HG02870 (cell line): ENCODE measurements around the gene USP10.

ENCODE experiments used
- ATAC-seq: cut with Tn5 transposase; IDR thresholded peaks from one replicate; pipeline ENCODE4 v1.9.1; 2021; ENCODE audit warnings: mild to moderate bottlenecking, moderate library complexity; ENCODE audit not compliant: unreplicated experiment

USP10 gene

GRCh38 chr16:84699712-84700445, at the start of gene USP10:
USP10 (plus strand) TSS chr16:84700000; CDS start chr16:84700091, 91 bp downstream.
- peak; percentile 78 for ATAC-seq

DNA sequence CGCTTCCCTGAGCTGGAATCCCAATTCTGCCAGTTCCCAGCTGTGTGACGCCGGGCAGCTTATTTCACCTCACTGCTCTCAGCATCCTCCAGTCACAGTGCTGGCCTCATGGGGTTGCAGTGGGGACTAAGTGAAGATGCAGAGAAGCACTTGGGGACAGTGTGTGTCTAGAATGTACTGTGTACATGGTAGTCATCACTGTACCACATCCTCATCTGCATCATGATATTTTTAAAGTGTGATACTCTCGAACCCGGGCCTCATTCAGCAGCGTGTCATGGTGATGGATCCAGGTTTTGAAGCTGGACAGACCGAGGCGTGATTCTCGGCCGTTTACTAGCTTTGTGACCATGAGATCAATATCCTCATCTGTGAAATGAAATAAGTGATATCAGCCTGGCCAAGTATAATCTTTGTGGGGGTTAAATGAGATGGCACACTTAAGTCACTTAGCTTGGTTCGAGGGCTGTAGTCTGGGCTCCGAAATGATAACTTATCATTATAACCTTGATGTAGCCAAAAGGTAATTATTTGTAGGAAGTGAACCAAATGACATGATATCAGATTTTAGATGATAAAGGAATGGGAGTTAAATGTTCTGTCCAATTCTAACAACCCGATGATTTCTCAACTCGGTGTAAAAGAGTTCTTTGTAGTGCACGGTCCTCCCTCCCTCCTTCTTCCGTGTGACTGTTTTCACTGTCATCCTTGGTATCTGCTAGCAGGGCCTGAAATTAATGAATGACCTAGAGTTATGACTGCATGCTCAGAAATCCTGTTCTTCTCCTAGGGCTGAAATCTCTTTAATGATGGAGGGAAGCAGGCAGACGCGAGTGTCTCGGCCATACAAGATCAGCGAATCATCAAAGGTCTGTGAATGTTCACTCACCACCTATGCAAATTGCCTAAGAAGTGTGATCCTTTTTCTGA, 49.5 kb upstream of the USP10 start:
- ATAC-seq = no peak

DNA sequence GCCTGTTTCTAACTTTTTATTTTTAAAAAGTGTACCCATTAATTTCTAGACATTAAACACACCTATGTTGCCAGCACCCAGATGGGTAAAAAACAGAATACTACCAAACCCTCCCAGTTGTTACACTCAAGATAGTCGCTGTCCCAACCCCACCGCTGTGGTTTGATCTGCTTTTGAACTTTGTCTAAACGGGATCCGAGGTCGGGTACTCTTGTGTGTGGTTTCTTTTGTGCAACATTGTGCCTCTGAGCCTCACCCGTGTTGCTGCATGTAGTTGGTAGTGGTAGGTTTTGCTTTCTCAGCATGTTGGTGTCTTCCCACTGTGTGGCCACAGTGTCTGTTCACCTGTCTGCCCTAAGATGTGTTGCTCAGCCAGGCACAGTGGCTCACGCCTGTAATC, 47.2 kb upstream of the USP10 start:
- ATAC-seq = no peak

DNA sequence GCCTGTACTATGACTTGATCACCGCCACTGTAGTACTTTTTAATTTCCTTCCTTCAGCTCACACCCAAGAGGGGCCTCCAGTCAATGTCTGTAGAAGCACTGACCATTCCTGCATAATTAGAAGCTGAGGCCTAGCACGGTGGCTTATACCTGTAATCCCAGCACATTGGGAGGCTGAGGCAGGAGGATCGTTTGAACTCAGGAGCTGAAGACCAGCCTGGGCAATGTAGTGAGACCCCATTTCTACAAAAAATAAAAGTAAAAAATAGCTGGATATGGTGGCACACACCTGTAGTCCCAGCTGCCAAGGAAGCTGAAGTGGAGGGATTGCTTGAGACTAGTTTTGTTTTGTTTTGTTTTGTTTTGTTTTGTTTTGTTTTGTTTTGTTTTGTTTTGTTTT, 45.6 kb upstream of the USP10 start:
- no peak for ATAC-seq

GRCh38 chr16:84654998-84655397, 44.8 kb upstream of the USP10 start:
- ATAC-seq = no peak

DNA sequence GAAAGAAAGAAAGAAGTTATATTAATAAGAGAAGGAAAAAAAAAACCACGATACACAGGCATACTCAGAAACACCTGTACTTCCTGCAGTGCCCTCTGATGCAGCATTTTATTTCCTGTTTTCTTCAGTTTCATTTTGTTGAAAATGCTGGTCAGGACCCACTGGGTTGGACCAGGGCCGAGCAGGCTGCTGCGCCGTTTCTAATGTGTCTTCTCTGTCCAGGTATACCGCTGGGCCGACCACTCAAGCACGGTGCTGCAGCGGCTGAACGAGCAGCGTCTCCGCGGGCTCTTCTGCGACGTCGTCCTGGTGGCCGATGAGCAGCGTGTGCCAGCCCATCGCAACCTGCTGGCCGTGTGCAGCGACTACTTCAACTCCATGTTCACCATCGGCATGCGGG, 43.2 kb upstream of the USP10 start:
- ATAC-seq = no peak

GRCh38 chr16:84657229-84657837, 42.5 kb upstream of the USP10 start:
- no peak for ATAC-seq

- no peak for ATAC-seq
These were observed 41.1 kb upstream of the USP10 start for GRCh38 chr16:84658690-84659089.

GRCh38 chr16:84659656-84660300, 40.0 kb upstream of the USP10 start:
- no peak for ATAC-seq

- no peak for ATAC-seq
These were observed 38.8 kb upstream of the USP10 start for GRCh38 chr16:84660973-84661372.

DNA sequence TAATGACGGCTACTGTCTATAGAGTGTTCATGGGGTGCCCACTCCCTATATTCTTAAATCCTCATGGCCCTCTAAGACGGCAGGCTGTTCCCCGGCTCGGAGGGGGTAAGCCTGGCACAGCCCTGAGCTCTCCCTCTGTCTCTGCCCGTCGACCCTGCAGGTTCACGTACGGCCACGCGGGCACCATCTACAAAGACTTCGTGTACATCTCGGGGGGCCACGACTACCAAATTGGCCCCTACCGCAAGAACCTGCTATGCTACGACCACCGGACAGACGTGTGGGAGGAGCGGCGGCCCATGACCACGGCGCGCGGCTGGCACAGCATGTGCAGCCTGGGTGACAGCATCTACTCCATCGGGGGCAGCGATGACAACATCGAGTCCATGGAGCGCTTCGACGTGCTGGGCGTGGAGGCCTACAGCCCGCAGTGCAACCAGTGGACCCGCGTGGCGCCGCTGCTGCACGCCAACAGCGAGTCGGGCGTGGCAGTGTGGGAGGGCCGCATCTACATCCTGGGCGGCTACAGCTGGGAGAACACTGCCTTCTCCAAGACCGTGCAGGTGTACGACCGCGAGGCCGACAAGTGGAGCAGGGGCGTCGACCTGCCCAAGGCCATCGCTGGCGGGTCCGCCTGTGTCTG, 38.3 kb upstream of the USP10 start:
- ATAC-seq = no peak

DNA sequence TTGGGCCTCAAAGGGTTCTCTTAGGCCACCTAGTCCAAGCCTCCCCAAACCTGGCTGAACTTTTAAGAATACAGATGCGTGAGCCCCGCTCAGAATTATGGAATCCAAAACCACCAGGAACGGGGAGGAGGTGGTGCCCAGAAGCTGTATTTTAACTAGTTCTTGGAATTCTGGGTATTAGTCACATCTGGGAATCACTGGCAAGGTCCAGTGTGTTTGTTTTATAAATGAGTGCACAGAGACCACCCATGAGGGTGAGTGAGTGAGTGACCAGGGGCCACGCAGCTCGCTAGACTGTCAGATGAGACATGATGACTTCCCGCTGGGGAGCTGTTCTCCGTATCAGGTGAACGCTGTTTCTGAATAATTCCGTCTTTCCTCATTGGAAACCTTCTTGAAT, 37.3 kb upstream of the USP10 start:
- no peak for ATAC-seq

GRCh38 chr16:84663433-84664101, 36.2 kb upstream of the USP10 start:
- ATAC-seq = no peak

DNA sequence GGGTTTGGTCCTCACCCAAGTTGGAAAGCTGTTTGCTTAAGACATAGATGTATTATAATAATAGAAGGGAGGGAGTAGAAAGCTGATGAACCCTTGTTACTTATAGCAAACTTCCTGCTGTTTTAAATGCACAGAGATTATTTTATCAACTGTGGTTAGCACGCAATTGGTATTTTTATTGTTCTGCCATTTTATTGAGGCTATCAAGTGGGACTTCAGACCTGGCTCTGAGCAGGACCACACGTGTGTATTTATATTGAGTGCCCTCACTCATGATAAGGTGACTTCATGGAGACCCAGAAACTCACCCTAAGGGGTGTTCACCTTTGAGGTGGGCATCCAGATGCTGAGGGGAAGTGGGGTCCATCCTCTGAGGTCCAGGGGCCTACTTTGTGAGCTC, 34.4 kb upstream of the USP10 start:
- ATAC-seq = no peak

DNA sequence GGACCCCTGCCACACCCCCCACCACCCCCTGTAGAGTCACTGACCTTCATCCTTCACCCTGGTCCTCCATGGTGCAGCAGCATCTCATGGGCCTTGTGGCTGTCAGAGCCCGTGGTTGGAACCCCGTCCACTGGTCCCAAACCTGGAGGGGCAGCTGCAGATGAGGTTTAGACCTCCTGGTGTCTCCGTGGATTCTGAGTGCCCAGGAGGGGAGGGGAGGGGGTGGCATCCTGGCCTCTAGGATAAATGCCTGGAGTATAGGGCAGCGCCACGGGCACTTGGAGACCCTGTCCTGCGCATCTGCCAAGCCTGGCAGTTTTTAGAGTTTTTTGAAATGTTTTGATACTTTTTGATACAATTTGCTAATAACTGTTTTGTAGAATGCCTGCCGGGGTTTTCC, 34.0 kb upstream of the USP10 start:
- ATAC-seq = no peak

- ATAC-seq = no peak
These were observed 32.0 kb upstream of the USP10 start for GRCh38 chr16:84667600-84668309.

GRCh38 chr16:84670063-84670462, 29.7 kb upstream of the USP10 start:
- no peak for ATAC-seq

DNA sequence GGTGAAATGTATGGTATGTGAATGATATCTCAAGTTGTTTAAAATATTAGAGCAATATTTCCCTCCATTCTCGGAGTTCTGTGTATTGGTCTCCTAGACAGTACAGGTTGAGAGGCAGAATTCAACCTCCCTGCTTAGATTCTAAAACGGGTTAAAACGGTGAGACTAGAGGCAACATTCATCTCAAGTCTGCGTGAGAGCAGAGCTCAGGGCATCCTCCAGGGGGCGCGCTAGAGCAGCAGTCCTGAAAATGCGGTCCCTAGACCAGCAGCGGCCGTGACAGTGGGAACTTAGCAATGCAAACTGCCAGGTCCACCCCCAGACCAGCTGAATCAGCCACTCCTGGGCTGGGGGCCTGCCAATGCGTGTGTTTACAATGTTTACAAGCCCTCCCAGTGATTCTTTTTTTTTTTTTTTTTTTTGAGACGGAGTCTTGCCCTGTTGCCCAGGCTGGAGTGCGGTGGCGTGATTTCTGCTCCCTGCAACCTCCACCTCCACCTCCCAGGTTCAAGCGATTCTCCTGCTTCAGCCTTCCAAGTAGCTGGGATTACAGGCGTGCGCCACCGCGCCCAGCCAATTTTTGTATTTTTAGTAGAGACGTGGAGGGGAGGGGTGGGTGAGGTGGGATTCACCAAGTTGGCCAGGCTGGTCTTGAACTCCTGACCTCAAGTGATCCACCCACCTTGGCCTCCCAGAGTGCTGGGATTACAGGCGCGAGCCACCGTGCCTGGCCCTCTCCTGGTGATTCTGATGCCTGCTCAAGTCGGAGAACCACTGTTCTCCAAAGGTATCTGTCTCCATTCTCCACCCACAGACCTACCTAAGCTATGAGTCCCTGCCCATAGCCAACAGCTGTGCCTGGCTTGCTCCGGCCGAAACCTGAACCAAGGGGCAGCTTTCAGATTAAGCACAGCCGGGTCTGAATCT, 27.3 kb upstream of the USP10 start:
- ATAC-seq = no peak

DNA sequence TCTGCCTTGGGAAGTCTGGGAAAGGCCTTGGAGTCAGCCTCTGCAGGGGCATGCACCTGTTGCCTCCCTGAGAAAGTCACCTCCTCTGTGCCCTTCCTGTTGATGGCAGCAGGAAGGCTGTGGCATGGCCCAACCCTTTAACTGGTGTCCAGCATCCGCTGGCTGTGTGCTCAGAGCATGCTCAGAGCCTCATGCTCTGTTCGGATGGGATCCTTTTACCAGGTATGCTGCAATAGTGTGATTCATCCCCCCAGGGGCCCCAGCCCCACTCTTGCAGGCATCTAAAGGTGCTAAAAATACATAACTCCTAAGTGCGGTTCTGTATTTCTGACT, 26.6 kb upstream of the USP10 start:
- no peak for ATAC-seq
